GM21576 (cell line): Measurements from ENCODE around the gene IGSF22.

Source experiments
- ATAC-seq: cut with Tn5 transposase; IDR thresholded peaks from one replicate; pipeline ENCODE4 v1.9.1; 2021; ENCODE audit warnings: mild to moderate bottlenecking, moderate library complexity; ENCODE audit not compliant: unreplicated experiment

Gene IGSF22

DNA sequence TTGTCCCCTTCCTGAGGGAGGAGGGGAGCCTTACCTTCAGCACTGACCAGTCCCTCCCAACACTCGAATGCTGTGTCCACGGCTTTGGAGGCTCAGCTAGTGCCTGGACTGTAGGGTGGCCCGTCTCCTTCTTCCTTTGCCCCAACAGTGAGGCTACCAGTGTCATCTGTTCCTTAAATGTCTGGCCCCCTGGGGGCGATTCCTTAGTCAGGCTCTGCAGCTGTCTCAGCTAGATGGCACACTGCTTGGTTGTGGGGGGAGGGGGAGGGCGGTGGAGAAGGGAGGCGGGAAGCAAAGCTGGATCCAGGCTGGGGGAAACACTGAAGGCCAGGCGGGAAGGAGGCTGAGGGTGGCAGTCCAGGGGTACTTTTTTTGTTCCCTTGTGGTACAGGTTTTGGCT, at the start of gene IGSF22:
IGSF22 (minus strand) TSS at position 149 of the 400 bp plus-strand sequence. CDS start 1,952 bp downstream, outside the sequence.
- ATAC-seq: no peak

DNA sequence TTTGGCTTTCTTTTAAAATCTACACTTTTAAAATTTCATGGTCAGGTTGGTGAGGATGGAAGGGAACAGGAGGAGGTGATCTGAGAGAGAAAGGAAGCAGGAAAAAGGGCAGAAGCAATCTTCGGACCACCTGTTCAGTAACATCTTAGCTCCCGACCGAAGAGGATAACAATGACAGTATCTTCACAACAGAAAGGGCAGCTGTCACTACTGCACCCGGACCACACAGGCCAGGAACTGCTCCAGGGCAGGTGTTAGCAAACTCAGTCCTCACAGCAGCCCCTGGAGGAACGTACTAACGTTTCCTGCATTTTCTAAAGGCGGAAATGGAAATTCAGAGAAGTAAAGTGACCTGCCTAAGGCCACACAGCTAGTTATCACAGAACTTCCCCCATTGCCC, 48.8 kb upstream of the IGSF22 start:
- no peak for ATAC-seq

DNA sequence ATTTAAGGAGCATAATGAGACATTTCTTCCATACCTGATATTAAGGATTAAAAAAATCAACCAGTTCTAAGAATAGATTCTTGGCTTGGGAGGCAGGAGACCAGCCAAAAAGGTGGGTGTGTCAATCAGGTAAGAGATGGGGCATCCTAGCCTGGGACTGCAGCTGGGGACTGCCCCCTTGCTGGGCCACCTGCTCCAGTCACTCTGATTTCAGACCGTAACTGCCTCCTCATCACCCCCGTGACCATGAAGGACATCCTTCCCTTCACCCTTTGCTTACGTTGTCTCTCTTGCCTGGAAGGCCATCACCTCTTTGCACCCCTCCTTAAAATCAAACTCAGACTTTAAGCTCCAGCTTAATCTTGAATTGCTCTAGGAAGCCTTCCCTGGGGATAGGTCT, 47.7 kb upstream of the IGSF22 start:
- ATAC-seq: no peak

DNA sequence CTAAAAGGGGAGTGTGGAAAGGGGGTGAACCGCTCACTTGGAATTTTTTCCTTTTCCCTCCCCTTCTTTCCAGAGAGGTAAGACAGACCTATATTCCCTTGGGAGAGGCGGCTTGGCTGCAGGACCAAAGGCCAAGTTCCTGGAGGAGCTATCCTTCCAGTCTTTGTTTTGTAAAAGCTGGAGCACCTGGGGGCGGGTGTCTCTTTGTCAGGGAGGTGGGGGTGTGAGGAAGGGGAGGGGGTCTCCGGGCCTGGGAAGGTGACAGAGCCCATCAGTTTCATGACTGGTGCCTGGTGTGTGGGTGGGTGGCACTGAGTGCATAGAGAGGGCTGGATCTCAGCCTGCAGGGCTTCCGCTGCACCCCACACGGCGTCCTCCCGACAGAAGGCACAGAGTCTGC, 47.1 kb upstream of the IGSF22 start:
- no peak for ATAC-seq

DNA sequence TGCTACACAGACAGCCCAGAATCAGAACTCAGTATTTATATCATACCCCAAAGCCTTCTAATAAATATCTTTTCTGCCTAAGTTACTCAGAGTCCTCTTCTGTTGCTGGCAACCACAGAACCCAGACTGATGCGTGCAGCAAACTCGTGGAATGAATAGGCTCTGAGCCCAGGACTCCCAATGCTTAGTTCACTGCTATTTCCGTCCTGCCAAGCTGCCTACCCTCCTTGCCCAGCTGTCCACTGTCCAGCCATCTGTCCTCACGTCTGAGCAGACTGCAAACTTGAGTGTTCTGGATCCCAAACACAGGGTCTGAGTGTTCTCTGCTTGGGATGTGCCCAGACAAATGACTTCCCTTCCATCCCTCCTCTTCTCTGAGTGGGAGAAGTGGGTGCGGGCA, 46.2 kb upstream of the IGSF22 start:
- no peak for ATAC-seq

DNA sequence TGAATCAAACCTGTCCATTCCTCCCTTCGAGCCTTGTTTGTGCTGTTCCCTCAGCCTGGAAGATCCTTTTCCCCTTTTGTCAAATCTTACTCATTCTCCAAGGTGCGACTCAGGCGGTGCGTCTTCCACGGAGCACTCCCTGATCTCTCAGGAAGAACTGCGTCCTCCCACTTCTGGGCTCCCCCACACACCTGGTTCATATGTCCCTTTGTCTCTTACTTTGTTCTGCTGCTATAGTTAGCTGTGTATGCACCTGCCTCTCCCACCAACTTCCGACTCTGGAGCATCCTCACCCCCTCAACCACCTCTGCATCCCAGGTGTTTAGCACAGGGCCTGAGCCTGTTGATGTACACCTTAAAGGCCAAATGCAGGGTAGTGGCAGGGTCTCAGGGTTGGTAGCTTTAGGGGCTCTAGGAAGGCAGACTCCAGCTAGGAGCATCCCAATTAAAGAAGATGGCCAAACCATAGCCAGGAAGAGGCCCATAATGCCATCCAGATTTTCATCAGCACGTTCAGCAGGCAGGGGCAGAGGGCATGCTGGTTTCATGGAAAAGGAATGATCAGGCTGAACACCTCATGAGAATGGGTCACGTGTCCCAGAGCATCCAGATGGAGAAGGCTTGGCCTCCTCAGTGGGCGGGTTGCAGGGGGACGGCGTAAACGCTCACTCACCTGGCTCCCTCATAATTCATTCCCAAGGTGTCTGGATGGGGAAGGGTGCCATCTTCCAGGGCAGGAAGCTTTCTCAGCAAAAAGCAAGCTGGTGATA, 45.5 kb upstream of the IGSF22 start:
- ATAC-seq: no peak

DNA sequence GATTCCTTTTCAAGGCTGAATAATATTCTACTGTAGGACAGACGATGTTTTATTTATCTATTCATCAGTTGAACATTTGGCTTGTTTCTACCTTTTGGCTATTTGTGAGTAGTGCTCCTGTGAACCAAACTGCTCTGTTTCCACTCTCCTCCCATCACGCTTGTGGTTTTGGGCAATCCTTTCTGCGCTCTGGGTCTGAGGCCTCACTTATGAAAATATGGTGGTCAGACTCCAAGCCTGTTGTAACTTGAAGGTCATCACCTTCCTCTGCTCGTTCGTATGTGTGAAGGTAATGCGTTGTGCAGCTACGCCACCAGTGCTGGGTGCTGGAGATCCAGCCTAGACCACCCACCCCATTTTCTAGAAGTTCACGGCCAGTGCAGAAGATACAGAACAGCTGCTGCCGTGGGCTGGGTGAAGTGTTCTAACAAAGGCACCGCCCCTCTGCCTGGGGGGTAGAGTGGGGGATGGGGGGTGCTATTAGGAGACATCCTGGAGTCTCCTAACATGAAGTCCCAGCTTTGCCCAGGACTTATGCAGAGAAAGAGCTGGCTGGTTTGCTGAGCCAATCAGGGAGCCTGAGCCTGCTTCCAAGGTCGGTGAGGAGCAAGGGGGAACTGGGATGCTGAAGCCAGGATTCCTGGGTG, 44.6 kb upstream of the IGSF22 start:
- ATAC-seq: no peak

DNA sequence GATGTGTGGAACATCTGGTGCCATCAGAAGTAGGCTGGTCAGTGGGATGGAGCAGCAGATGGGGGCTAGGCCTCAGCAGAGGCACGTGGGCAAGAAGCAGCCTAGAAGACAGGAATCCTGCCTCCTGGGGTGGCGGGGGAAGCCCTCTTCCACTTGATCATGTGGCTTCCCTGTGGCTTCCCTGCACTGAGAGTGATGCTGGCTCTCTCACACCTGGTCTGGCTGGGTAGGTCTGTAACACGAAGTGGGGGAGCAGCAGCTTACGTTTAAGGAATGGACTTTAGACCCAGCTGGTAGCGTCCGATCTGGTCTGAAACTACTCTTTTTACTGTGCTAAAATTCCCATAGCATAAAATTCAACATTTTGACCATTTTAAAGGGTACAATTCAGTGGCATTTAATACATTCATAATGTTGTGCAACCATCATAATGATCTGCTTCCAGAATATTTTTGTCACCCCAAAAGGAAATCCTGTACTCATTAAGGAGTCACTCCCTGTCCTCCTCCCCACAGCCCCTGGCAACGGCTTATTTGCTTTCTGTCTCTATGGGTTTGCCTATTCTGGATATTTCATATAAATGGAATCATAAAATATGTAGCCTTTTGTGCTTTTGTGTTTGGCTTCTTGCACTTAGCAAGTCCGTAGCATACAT, 43.9 kb upstream of the IGSF22 start:
- ATAC-seq: peak; percentile 68

DNA sequence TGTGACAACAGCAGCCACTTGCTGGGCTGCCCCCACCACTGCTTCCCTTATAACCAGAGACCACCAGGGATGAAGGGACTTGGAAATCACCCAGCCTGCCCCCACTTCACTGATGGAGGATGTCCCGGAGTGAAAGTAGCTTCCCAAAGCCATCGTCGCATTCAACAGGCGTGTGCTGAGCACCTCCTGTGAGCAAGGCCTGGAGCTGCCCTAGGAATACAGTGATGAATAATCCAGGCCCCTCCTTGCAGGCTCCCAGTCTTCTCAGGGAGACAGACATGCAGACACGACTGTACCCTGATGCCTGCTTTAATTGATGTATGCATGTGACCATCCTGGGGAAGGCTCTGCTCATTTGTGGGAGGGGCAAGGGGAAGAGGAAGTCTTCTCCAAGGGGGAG, 43.0 kb upstream of the IGSF22 start:
- no peak for ATAC-seq

DNA sequence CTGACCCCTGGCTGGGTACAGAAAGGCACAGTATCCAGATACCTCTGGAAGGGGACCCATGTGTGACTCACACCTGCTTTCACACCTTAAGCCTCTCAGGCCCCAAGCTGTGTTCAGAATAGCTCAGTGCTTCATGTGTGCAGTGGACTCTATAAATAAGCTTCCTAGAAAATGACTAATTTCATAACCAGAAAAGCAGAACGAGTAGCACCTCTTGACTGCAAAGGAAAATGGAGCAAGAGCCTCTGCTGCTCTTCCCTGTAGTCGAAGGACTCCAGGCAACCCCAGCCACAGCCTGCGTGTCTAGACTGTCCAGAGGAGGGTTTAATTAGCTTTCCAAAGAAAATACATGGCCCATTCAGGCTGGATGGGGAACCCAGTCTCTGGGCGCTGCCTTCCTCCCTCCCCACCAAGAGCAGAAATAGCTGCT, 42.5 kb upstream of the IGSF22 start:
- ATAC-seq: peak; percentile 83

DNA sequence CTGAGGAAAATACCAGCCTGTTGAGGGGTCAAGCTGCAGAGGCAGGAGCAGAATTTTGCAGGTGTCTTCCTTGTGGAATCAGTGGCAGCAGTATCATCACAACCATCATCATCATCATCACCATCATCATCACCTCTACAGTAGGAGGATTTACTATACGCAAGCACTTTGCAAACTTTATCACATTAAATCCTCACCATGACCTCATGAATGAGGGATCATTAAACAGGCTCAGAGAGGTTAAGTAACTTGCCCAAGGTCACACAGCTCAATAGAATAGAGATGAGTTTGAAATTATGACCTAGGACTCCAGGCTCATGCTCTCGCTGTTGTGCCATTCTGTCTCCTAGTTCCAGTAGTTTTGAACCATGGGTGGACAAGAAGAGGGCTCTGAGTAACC, 40.0 kb upstream of the IGSF22 start:
- ATAC-seq: no peak

DNA sequence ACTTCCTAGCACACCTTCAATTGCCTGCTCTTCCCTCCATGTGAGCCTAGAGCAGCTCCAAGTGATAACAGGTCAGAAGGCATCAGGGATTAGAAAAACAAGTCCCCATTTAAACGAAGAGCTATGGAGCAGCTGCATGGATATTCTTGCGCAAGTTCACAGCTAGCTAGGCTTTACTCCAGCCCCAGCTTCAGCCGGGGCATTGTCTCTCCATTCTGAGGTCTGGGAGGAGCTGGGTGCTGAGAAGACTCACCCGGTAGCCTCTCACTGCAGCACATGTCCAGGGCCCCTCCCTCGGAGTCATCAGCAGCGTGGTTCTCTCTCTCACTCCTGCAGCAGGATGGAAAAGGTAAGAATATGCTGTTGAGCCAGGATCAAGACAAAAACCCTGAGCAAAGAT, 39.6 kb upstream of the IGSF22 start:
- no peak for ATAC-seq

DNA sequence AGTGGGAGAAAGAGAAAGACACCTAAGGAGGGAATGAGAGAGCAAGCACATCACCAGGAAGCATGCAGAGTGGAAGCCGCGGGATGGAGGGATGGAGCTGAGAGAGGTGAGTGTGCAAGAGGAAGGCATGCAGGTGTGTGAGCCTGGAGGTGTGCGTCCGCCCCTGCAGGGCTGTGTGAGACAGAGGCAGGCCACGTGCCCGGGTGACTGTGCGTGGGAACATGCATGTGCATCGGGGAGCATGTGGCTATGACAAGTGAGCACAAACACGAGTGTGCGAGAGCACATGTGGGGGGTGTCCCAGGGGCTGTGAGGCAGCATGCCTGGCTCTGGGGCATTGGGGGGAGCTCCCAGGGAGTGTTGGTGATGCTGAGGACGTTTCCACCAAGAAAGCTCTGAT, 35.8 kb upstream of the IGSF22 start:
- ATAC-seq: no peak

DNA sequence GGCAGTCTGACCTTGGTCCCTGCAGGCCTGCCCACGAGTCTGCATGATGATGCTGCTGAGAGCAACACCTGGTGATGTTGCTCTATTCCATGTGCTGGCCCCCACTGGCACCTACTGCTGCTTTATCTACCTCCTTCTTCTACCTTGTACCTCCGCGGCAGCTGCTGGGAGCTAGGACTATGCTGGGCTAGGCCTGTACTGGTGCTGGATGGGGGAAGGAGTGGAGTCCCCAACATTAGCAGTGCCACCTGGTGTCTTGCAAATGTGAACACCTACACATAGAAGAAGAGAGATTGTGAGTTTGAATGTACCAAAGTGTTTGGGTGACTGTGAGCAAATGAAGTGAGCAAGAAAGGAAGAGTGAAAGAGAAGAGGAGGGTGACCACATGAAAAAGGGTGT, 35.2 kb upstream of the IGSF22 start:
- no peak for ATAC-seq

DNA sequence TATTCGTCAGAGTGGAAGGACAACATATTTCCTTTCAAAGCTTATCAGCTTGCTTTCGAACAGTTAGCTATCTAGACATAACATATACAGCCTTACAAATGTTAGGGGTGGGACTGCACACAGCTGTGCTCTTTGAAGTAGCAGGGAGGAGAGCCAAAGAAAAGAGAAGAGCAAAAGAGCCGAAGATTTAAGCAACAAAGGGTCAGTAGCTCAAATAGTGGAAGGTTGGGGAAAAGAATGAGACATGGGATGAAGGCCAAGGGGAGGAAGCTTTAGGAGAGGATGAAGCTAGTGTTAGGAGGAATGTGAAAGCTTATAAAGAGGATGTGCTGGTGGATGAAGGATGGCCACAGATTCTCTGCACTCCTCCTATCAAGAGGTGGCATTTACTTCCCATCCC, 31.8 kb upstream of the IGSF22 start:
- ATAC-seq: no peak

DNA sequence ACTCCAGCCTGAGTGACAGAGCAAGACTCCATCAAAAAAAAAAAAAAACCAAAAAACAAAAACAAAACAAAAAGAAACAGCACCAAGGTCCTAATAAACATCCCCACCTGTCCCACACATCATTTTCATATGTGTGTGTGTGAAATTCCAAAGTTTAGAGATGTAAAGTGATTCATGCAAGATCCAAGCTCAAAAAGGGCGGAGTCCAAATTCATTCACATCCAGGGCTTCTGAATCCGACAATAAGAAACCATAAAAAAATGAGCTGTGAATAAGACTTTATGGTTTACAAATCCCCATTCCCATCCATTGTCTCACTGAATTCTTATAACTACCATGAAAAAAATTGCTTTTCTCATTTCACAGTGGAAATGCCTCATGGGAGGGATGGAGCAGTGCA, 30.9 kb upstream of the IGSF22 start:
- ATAC-seq: no peak

DNA sequence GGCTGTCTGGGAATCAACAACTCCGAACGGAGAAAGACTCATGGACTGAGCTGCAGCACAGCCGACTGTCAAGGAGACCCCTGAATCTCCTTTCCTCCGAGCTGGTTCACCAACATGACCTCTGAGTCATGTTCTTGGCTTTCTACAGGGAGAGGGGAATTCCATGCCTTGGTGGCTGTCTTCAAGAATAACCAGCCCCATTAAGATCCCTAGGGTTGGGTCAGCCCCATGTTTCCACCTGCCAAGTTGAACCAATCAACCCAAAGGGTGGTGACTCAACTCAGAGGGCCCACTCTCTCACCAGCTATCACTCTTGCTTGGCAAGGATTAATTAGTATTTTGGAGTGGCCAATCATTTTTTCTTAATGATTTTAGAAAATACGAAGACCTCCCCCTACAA, 28.3 kb upstream of the IGSF22 start:
- no peak for ATAC-seq

DNA sequence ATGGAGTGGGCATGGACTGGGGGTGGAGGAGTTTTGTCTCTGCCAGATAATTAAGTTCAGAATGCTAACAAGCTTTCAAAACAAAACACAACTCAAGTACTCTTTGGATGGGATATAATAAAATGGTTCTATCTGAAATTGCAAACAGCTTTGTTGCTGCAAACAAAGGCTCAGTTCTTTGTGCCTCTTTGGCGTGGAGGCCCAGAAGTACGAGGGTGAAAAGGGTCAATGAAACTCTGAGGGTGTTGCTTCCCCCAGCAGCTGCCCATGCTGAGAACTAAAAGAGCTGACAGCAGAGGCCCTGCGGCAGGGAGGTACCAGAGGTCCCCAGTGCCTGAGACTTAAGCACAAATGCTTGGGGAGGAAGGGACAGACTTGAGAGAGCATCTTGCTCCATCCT, 26.5 kb upstream of the IGSF22 start:
- ATAC-seq: no peak

DNA sequence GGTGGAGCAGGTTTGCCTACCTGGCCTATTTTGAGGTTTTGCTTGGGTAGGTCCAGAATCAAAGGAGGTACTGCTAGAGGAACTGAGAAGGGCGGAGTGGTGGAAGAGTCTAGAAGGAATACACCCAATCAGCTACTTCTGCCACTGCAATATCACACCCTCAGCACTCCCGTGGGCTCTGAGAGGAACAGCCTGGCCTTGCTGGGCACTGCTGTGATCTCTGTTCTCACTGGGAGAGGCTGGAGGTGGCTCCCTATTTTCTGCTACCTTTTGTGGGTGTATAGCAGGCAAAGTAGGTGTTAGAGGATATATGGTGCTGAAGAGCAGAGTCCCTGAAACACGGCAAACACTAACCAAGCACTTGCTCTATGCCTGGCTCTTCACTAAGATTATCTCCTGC, 25.0 kb upstream of the IGSF22 start:
- no peak for ATAC-seq

DNA sequence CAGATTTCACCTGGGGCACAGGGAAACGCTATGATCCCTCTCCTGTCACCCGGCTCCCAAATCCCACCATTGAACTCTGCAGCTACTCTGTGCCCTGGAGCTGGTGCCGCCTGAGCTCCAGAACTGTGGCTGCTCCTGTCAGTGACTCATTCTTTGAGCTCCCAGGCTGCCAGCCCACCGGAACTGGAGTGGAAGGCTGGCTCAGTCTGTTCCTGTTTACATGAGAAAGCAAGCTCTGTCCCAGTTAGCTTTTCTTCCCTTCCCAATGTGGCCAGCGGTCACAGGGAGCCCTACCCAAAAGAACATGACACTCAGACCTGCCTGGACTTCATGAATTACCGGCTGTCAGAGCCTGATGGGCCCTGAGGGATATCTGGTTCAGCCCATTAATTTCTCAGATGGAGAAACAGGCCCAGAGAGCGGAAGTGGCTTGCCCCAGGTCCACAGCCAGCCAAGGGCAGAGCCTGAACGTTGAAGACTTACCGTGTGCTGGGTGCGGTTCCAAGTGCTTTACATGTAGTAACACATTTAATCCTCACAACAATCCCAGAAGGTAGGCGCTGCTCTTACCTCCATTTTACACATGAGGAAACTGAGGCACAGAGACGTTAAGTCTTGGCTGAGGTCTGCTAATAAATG, 23.8 kb upstream of the IGSF22 start:
- ATAC-seq: no peak

DNA sequence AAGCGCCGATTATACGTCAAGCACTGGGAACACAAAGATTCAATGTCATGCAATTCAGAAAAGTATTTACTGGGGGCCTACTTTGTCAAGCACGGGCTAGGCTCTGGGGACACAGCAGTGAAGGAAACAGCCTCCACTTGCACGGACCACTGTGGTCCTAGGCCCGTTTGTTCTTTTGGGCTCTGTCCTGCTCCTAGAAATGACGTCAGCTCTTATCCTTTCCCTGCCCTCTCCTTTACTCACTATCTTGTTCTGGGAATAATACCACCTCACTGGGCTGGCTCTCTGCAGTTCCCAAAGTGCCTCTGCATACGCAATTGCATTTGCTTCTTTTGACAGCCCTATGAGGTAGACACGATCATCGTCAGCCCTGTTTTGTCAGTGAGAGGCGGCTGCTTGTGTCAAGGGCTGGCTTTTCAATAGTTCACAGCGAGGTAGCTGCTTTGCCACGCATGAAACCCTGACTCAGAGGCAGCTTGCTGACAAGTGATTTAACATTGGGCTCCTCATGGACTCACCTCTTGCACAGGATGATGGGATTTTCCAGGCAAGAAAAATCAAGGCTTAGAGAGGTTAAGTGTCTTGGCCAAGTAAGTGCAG, 22.9 kb upstream of the IGSF22 start:
- no peak for ATAC-seq
